Posterior cingulate gyrus (tissue), 11 donors: ENCODE data around the gene NKAIN2.
"Not testable (repeated sequence)": the region's sequence is repeated elsewhere in the genome, so short reads cannot be mapped to it uniquely, and the experiment has no call there.

ENCODE experiments used
- DNase-seq, 10 donors: peaks; one replicate each; pipeline versions ENCODE4 v3.0.0 to v3.0.0-alpha.2; 2020 to 2021; ENCODE audit warnings: mixed read lengths in 3 of 10
- intact Hi-C: fragments of 100-400 bp; cut with DNase I; formaldehyde crosslinking; loops from one replicate; pipeline ENCODE4 v1.15.1; 2023

Gene NKAIN2

DNA sequence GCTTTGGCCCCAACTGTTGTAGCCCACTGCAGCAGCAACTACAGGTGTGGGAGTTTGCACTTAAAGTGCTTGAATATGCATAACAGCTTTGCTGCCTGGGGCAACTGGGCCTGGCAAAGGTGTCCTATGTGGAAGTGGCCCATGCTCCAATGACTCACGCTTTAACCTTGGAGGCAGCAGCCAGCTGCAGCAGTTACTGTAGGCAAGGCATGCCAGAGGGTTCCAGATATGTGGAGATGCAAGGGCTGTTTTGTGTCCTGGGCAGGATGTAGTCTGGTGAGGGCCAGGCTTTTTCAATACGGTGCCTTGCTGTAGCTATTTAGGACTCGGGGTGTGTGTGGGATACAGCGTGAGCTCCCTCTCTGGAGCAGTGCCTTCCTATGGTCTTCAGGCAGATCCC is 150.3 kb downstream of the NKAIN2 start:
- intact Hi-C loops = no loop called here
- peak in 1 of 10 donors; percentile 34 for DNase-seq

DNA sequence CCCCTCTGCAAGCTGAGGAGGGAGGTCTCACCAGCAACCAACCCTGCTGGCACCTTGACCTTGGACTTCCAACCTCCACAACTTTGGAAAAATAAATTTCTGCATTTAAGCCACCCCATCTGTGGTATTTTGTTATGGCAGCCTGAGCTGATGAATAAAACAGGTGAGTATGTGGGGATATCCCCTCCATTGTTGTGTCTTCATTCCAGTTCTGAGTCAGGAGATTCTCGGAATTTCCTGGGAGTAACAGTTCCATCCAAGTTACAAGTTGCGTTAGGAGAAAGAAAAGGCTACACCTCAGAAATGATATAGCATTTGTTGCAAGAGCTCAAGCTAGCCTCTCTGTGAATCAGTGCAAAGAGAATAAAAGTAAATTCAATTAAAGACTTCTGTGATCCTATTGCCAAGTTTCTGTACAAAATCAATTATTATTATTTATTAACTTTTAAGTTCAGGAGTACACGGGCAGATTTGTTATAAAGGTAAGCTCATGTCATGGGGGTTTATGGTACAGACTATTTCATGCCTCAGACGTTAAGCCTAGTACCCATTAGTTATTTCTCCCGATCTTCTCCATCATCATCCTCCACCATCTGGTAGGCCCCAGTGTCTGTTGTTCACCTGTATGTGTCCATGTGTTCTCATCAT is 153.0 kb downstream of the NKAIN2 start:
- intact Hi-C loops = no loop called here
- no peak for DNase-seq

DNA sequence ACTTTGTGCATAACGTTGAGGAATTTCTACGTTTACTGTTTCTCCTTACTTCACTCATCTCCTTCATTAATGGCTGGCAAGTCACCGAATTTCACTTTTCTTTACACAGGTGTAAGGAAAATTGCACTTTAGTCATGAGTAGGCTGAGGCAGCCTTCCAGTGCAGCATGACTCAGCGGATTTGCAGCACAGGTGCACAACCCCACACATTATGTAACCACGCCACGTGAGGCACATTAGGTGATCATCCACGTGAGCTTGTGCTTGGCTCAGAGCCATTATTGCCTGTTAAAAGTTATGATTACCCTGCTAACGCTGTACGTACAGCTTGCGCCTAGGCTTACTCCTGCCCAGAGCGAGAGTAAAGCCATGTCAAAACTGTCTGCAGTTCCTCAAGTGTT is 158.8 kb downstream of the NKAIN2 start:
- no peak for DNase-seq

DNA sequence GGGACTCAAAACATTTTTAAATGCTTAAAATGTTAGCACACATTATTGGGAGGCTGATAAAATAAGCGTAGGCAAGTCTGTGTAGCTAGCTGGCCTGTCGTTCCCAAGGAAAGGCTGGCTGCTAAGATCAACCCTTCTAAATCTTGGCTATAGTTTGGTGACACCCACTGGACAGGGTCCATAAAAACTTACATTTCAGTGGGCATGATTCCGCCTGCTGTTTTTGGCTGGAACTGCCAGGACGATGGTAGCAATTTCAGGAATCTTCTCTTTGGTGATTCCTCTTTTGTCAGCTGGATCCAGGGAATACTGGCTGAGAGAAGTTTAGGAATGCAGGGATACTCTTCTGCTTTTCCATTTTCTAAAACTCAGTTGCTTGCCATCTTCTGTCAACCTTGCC is 162.2 kb downstream of the NKAIN2 start:
- intact Hi-C loops = loop anchor here (2.0 to 10.0 kb wide), 2 partner anchors 163 to 829 kb away; partner anchors contain the start of gene NKAIN2
- peak in 2 of 10 donors; percentile 40 to 70 for DNase-seq

More for the DNA sequence above, 158.8 kb downstream of the NKAIN2 start:
- intact Hi-C loops = loop anchor here (10.0 kb wide), 1 partner anchor 832 kb away; no protein-coding TSS in a partner anchor

DNA sequence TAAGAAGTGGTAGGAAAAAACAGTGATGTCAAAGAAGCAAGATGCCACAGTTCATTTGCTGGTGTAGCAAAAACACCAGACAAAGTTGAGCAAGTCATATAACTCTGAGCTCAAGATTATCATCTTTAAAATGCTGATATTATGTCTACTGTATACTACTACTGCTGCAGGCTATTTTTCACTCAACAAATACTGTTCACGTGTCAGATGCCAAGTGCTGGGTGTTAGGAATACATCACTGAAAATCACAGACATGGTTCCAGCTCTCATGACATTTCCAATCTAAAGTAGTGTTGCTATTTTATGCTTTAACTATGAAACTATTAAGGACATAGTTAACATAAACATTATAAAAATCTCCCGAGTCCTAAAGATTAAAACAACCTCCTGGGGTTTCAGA is 163.0 kb downstream of the NKAIN2 start:
- intact Hi-C loops = loop anchor here (2.0 to 10.0 kb wide), 2 partner anchors 164 to 828 kb away; partner anchors contain the start of gene NKAIN2
- no peak for DNase-seq

DNA sequence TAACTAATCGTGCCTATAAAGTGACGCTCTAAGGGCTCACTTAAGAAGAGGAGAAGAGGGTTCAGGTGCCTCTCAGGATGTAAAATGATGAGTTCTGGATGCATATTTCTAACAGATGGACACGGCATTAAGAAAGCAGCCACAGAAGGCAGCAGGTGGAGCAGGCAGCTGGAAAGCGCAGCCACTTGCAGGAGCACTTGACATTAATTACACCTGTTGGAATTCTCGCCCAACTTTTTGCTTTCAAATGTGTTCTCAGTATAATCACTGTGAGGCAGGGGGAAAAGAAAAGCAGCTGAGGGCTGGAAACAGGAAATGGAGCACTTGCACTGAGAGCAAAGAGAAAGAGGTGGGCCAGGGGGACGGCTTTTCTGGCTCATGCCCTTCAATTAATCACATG is 164.2 kb downstream of the NKAIN2 start:
- DNase-seq = no peak
- intact Hi-C loops = loop anchor here (2.0 to 10.0 kb wide), 2 partner anchors 165 to 827 kb away; partner anchors contain the start of gene NKAIN2

DNA sequence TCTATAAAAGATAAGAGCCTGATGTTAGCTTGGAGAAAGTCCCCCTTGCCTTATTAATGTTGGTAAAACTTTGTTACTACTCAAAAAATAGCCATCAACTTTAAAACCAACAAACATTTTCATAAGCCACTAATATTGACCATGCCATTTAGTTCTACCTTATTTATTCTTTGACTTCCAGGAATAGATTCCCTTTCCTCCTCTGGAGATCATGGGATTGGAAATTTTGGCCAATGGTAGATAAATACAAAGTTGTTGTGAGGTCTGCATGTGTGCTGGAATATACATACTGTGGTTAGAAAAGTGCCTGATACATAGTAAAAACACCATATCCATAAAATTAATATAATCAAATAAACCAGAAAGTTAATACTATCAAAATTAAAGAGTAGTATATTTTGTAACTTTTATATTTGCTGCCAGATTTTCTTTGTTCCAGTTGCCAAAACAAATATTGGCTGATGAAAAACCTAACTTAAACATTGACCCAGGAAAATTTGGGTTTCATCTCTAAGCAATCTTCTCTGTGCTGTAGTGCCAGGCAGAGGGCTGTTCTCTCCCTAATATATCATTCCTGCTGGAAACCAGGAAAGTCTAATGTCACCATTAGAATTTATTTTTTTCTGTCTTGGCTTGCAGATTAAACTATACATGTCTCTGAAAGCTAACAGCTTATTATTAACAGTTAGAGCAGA is 169.1 kb downstream of the NKAIN2 start:
- DNase-seq = no peak
- intact Hi-C loops = no loop called here

DNA sequence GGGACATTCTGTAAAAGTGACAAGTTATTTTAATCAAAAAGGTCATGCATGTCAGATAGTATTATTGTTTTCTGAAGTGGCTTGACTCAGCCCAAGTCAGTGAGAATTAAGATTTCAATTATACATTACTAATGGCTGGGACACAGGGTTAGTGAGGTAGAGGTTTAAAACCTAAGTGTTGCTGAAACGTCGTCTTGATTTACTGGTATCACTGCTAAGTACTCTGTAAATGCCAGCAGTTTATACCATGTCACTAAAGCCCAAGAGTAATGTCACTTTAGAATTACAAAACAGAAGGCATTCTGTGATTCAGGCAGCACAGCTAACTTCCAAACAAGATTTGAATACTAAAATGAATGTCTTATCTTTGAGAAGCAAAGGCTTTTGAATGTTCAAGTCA is 176.6 kb downstream of the NKAIN2 start:
- DNase-seq = no peak
- intact Hi-C loops = no loop called here

DNA sequence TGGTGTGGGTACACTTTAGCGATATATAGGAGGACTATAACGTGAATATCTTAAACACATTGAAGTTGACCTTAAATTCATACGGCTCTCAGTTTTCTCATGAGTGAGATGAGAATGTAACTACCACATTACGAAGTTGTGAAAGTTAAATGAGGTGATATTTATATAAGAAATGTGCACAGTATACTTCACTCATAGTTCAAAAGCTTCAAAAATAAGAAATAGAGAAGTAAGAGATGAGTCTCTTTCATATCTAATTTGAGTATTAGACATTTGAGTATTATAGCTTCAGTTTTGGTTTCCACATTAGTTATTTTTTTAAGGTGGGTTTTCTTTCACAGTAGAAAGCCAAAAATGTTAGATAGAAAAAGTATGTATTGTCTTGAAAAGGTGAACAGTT is 183.3 kb downstream of the NKAIN2 start:
- intact Hi-C loops = no loop called here
- DNase-seq = no peak

DNA sequence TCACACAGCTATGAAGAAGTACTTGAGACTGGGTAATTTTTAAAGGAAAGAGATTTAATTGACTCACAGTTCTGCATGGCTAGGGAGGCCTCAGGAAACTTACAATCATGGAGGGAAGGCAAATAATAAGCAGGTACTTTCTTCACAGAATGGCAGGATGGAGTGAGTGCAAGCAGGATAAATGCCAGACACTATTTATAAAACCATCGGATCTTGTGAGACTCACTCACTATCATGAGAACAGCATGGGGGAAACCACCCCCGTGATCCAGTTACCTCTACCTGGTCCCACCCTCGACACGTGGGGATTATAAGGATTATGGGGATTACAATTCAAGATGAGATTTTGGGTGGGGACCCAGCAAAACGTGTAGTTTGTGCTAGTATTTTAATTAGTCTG is 186.3 kb downstream of the NKAIN2 start:
- DNase-seq, intact Hi-C loops: not testable (repeated sequence)

DNA sequence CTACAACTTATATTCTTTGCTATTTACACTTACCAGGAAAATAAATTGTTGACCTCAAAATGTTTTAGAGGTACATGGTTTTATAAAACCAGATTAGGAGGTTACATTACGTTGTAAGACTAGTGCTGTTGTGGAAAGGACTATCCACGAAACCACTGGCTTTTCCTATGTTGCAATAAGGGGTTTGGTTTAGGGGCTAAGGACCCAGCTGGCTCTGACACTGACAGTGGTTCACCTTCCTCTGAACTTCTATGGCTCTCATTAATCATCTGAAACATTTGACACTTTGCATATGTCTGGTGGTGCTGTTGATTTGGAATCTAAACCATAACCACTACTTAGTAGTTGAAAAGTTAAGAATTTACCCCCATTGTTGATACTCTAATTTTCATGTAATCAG is 186.7 kb downstream of the NKAIN2 start:
- intact Hi-C loops = no loop called here
- DNase-seq = no peak

DNA sequence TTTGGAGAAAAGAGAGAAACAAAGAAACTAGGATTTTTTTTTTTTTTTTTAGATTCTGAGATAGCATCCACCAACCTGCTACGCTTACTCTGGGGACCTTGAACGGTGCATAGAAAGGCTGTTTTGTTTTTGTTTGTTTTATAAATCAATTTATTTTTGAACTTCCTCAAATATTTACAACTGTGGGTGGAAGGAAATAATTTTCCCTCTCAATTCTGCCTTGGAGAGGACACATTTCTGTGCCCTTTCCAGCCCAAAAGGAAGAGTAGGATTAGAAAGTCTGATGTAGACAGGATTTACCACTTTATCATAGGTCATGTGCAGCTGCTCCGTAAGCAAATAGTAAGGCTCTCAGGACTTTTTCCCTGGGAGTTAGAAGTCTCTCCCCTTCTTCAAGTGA is 190.5 kb downstream of the NKAIN2 start:
- intact Hi-C loops = no loop called here
- DNase-seq = no peak

DNA sequence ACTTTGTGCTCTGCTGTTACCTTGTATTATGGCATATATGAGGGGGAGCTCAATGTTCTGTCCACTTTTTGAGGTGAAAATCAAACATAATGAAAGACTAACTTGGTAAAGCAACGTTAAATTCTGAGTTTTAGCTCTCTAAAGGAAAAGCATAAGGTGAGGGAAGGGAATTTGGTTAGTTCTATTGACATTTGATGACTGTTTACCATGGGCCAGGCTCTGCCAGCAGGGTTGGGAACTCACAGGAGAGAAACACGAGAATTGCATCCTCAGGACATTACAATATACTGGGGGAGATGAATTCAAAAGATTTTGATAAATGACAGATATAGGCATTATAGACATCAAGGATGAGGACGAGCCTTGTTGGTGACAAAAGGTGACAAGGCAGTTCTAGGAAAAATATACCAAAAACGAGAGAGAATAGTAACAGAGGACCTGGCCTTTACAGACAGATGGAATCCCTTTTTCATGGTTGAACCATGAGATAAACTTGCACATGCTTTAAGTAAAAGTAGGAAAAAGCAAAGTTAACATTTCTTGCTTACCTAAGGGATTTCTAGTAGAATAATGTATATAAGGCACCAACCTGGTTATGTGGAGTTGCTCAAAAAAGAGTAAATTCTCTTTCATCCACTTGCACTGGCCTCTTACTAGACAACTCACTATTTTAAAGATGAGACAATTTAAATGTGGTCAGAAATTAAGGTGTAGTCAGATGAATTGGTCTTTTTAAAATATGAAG is 191.4 kb downstream of the NKAIN2 start:
- DNase-seq = no peak
- intact Hi-C loops = no loop called here

DNA sequence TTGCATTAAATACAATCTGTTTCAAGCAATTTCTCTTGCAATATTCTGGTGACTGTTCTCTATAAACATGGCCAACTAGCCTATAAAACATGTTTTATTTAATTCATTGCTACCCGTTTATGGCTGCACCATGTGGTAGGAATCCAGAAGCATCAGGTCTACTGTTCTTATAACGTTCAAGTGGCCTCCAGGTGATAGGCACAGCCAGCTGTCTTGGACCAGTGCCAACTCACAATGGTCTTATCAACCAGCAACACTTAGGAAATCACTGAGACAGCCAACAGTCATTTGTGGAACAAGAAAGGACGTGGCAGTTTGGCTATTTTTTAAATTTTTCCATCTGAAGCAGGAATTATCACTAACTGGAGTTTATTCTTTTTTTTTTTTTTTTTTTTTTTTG is 193.6 kb downstream of the NKAIN2 start:
- no peak for DNase-seq
- intact Hi-C loops = no loop called here

DNA sequence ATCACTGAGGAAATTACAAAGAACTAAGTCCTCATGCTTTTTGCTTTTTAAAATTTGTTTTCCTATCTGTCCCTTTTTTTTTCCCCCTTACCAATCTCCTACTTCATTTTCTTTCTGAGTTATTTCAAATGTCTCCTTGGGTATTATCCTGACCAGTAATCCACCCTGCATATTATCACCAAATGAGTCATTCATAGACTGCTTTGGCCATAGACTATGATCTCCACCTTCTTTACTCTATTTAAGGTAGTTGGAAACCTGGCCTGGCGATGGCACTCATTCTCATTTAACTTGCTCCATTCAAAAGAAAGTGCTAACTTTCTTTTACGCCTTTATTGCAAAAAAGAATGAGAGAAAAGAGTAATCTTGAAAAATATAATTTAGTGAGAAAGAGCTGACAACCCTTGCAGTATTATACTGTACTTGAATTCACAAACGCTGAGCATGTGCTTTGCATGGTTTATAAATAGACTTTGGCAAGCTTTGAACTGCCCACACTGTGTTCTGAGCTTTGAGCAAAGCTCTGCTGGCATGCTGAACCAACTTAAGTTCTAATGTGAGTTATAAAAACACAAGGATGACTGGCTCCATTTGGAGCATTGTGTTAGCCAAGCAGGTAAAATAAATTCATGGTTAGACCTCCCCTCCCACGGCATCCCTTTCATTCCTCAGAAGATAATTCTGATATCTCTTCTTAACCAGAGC is 198.9 kb downstream of the NKAIN2 start:
- DNase-seq = peak in 4 of 10 donors; percentile 8 to 61 (median 25)

DNA sequence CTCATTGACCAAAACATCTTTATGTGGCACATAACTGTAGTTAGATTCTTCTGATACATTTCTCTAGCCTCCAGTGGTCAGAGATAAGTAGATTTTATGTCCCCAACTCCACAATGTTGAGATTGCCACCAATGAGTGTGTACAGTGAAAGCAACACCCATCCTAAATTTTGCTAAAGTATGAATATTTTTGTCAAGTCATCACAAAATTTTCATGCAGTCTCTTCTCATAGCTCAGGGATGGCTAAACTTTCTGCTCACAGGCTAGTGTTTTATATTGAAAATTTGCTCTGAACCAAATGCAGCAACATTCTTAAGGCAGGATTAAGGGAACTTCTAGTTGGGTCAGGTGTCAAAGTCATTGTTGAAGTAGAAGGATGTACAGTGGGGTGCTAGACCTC is 203.6 kb downstream of the NKAIN2 start:
- intact Hi-C loops = no loop called here
- DNase-seq = no peak

More for the DNA sequence above, 198.9 kb downstream of the NKAIN2 start:
- intact Hi-C loops = no loop called here

DNA sequence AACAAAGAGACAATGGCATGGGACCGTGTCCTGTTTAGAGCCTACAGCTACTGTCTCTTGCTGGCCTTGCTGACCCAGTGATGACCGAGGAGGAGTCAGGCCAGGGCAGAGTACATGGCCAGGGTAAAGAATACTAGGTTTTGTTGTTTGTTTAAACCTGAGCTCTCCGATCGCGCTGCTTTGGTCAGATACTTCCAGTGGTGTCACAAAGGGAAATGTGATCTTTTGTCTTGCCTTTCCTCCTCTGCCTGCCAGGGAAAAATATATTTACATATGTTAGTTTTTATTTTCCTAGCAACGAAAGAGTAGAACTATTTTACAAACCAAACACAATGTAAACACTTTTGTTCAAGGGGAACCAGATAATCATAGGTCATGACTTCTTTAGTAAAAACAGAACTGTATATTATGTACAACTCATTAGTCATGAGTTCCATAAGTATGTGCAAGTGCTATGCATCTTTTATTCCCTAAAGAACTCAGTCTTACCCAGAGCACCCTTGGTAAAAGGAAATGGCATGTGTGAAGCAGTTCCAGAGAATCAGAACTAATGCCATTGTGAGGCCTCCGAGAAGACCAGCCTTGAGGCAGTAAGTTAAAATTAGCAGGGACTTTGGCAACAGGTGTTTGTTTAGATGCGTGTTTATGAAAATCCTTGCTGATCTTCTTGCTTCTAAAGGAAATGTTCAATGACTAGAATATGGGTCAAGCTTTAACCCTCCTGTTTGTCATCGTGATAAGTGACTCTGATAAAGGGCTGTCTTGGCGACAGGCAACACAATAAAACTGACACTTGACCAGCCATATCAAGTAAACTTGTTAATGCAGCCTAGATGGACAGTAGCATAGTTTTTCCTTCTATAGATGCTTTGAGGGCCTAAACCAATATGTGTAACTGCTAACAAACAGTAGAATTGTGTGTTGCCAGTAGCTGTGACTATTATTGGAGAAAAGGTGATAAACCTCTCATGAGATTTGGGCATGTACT is 204.6 kb downstream of the NKAIN2 start:
- intact Hi-C loops = no loop called here
- DNase-seq = peak in 1 of 10 donors; percentile 11

DNA sequence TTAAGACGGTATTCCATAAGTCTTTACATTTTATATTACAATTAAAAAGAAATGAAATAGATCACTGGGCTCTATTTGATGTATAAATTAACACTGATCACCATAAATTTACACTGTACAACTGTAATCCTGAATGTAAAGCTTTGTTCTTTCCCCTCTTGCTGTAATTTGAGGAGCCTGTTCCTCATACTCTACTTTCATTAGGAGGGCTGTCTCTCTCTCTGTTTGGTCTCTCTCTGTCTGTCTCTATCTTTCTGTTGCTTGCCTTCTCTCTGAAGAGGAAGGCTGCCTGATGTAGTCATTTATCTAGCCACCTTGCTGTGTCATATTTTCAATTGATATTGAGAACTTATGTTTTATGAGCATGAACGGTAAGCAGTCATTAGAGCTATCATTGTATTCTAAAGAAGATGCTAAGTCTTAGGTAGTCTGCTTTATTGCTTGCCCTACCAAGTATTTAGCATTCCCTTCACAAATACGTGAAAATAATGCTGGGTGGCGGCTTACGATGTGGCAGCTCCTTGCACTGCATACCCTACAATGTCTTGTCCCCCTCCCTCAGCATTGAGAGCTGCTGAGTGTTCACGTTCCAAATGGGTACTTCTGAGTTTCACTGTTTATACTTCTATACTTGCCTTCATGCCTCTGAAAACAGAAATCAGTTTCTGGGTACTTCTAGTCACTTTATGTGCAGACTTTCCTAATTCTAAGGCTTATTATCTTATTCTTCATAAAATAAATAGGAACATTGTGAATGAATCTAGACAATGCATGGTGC is 205.5 kb downstream of the NKAIN2 start:
- intact Hi-C loops = no loop called here
- no peak for DNase-seq

DNA sequence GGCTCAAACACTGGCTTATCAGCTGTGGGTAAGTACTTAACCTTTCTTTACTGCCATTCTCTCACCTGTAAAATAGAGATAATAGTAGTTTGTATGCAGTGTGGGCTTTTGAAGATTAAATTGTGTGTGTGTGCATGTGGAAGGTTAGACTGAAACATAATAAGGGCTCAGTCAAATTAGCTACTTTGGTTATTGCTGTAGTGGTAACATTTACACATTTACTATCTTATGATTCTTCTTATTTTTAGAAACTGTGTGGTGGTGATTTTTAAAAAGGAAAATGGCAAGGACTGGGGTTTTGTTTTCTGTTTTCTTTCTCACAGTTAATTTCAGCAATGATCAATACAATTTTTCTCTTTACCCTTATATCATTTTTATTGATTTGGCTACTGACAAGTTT is 206.9 kb downstream of the NKAIN2 start:
- no peak for DNase-seq

More for the DNA sequence above, 206.9 kb downstream of the NKAIN2 start:
- intact Hi-C loops = no loop called here
